ENCODE data around the gene ADAMTS10.

Gene ADAMTS10

GRCh38 chr19:8593931-8594330, 16.6 kb downstream of the ADAMTS10 start:
- Histone ChIP-seq H3K9me3 (ENCODE audit: insufficient read depth, low read length, severe bottlenecking) (peaks cover 5% of the 10 kb centered on the region), H3K4me2 (ENCODE audit: insufficient read depth, low read length) (no peak overlapping the region), H3K27ac (ENCODE audit: low read length) (no peak overlapping the region), H3K79me2 (ENCODE audit: insufficient read depth, low read length) (no peaks in the 10 kb centered on the region), H3K9ac (ENCODE audit: low read depth, low read length) (no peak overlapping the region), H3K27me3 (ENCODE audit: insufficient read depth, low read length, poor library complexity) (no peaks in the 10 kb centered on the region), H3K4me3 (ENCODE audit: low read depth in 1 of 2, low read length in 2 of 2) (no peak overlapping the region), H4K20me1 (ENCODE audit: insufficient read depth, low read length) (no peaks in the 10 kb centered on the region), H3K36me3 (ENCODE audit: insufficient read depth, low read length) (no peaks in the 10 kb centered on the region), H2AFZ (ENCODE audit: low read depth, low read length) (no peak overlapping the region), H3K4me1 (ENCODE audit: insufficient read depth, low read length) (no peaks in the 10 kb centered on the region)
- no peak for DNase-seq
- ATAC-seq (ENCODE audit: insufficient read depth, low read depth) = no peak
- no peak for TF ChIP-seq EZH2 (IDR thresholded peaks at IDR 0.05; ENCODE audit: borderline replicate concordance, low read depth, low read length, severe bottlenecking)
- peak; percentile 37 for TF ChIP-seq CTCF (IDR thresholded peaks at IDR 0.05; ENCODE audit: borderline replicate concordance, extremely low read depth, low read length, poor library complexity, severe bottlenecking)

GRCh38 chr19:8592231-8593009, 18.1 kb downstream of the ADAMTS10 start:
- Histone ChIP-seq H3K9ac (ENCODE audit: low read depth, low read length) (no peak overlapping the region), H3K4me1 (ENCODE audit: insufficient read depth, low read length) (no peaks in the 10 kb centered on the region), H3K9me3 (ENCODE audit: insufficient read depth, low read length, severe bottlenecking) (peaks cover 5% of the 10 kb centered on the region), H3K79me2 (ENCODE audit: insufficient read depth, low read length) (no peaks in the 10 kb centered on the region), H3K36me3 (ENCODE audit: insufficient read depth, low read length) (no peaks in the 10 kb centered on the region), H3K27me3 (ENCODE audit: insufficient read depth, low read length, poor library complexity) (no peaks in the 10 kb centered on the region), H4K20me1 (ENCODE audit: insufficient read depth, low read length) (no peaks in the 10 kb centered on the region), H3K4me2 (ENCODE audit: insufficient read depth, low read length) (no peak overlapping the region), H3K4me3 (ENCODE audit: low read depth in 1 of 2, low read length in 2 of 2) (no peak overlapping the region), H3K27ac (ENCODE audit: low read length) (no peak overlapping the region), H2AFZ (ENCODE audit: low read depth, low read length) (no peak overlapping the region)
- peak; percentile 26 for DNase-seq
- ATAC-seq (ENCODE audit: insufficient read depth, low read depth) = no peak
- TF ChIP-seq CTCF (IDR thresholded peaks at IDR 0.05; ENCODE audit: borderline replicate concordance, extremely low read depth, low read length, poor library complexity, severe bottlenecking) = no peak
- no peak for TF ChIP-seq EZH2 (IDR thresholded peaks at IDR 0.05; ENCODE audit: borderline replicate concordance, low read depth, low read length, severe bottlenecking)

- no peaks in the 10 kb centered on the region for H3K27me3 ChIP-seq (ENCODE audit: insufficient read depth, low read length, poor library complexity)
- H4K20me1 ChIP-seq (ENCODE audit: insufficient read depth, low read length) = no peaks in the 10 kb centered on the region
- no peak overlapping the region for H3K9ac ChIP-seq (ENCODE audit: low read depth, low read length)
- H3K79me2 ChIP-seq (ENCODE audit: insufficient read depth, low read length) = no peaks in the 10 kb centered on the region
- H2AFZ ChIP-seq (ENCODE audit: low read depth, low read length) = no peak overlapping the region
- ATAC-seq (ENCODE audit: insufficient read depth, low read depth) (no peak), DNase-seq (no peak)
- H3K36me3 ChIP-seq (ENCODE audit: insufficient read depth, low read length) = no peaks in the 10 kb centered on the region
- H3K4me3 ChIP-seq (ENCODE audit: low read depth in 1 of 2, low read length in 2 of 2) = no peak overlapping the region
- H3K9me3 ChIP-seq (ENCODE audit: insufficient read depth, low read length, severe bottlenecking) = peaks cover 5% of the 10 kb centered on the region
- no peak overlapping the region for H3K4me2 ChIP-seq (ENCODE audit: insufficient read depth, low read length)
- no peaks in the 10 kb centered on the region for H3K4me1 ChIP-seq (ENCODE audit: insufficient read depth, low read length)
- H3K27ac ChIP-seq (ENCODE audit: low read length) = no peak overlapping the region
- no peak for TF ChIP-seq CTCF (IDR thresholded peaks at IDR 0.05; ENCODE audit: borderline replicate concordance, extremely low read depth, low read length, poor library complexity, severe bottlenecking)
- TF ChIP-seq EZH2 (IDR thresholded peaks at IDR 0.05; ENCODE audit: borderline replicate concordance, low read depth, low read length, severe bottlenecking) = no peak
Observed at GRCh38 chr19:8589177-8589714, 21.3 kb downstream of the ADAMTS10 start.

All from DND-41 (cell line).